ENCODE measurements around the gene TCEANC2.

GRCh38 chr1:54010415-54011117, 42.8 kb upstream of the TCEANC2 start:
- TF ChIP-seq, protein P1, sequence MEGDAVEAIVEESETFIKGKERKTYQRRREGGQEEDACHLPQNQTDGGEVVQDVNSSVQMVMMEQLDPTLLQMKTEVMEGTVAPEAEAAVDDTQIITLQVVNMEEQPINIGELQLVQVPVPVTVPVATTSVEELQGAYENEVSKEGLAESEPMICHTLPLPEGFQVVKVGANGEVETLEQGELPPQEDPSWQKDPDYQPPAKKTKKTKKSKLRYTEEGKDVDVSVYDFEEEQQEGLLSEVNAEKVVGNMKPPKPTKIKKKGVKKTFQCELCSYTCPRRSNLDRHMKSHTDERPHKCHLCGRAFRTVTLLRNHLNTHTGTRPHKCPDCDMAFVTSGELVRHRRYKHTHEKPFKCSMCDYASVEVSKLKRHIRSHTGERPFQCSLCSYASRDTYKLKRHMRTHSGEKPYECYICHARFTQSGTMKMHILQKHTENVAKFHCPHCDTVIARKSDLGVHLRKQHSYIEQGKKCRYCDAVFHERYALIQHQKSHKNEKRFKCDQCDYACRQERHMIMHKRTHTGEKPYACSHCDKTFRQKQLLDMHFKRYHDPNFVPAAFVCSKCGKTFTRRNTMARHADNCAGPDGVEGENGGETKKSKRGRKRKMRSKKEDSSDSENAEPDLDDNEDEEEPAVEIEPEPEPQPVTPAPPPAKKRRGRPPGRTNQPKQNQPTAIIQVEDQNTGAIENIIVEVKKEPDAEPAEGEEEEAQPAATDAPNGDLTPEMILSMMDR (conservative IDR thresholded peaks at IDR 0.05; ENCODE audit: low read depth in 2 of 2): no peak
- no peak for TF ChIP-seq EZH2 (IDR thresholded peaks at IDR 0.05; ENCODE audit: low read depth, unreplicated experiment)
- TF ChIP-seq NANOG (IDR thresholded peaks at IDR 0.05; ENCODE audit: borderline replicate concordance): no peak
- TF ChIP-seq, protein P2, sequence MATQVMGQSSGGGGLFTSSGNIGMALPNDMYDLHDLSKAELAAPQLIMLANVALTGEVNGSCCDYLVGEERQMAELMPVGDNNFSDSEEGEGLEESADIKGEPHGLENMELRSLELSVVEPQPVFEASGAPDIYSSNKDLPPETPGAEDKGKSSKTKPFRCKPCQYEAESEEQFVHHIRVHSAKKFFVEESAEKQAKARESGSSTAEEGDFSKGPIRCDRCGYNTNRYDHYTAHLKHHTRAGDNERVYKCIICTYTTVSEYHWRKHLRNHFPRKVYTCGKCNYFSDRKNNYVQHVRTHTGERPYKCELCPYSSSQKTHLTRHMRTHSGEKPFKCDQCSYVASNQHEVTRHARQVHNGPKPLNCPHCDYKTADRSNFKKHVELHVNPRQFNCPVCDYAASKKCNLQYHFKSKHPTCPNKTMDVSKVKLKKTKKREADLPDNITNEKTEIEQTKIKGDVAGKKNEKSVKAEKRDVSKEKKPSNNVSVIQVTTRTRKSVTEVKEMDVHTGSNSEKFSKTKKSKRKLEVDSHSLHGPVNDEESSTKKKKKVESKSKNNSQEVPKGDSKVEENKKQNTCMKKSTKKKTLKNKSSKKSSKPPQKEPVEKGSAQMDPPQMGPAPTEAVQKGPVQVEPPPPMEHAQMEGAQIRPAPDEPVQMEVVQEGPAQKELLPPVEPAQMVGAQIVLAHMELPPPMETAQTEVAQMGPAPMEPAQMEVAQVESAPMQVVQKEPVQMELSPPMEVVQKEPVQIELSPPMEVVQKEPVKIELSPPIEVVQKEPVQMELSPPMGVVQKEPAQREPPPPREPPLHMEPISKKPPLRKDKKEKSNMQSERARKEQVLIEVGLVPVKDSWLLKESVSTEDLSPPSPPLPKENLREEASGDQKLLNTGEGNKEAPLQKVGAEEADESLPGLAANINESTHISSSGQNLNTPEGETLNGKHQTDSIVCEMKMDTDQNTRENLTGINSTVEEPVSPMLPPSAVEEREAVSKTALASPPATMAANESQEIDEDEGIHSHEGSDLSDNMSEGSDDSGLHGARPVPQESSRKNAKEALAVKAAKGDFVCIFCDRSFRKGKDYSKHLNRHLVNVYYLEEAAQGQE (IDR thresholded peaks at IDR 0.05; ENCODE audit: unreplicated experiment): no peak
- TF ChIP-seq POLR2AphosphoS5 (IDR thresholded peaks at IDR 0.05; ENCODE audit: low read depth): no peak
- no peak for TF ChIP-seq JUNB (IDR thresholded peaks at IDR 0.05; ENCODE audit: unreplicated experiment)
- no peak for TF ChIP-seq EZH2phosphoT487 (IDR thresholded peaks at IDR 0.05; ENCODE audit: unreplicated experiment)
- TF ChIP-seq CREB1 (CRISPR knock-in tag; IDR thresholded peaks at IDR 0.05; ENCODE audit: low read depth): no peak
- no peak for TF ChIP-seq STAT1 (IDR thresholded peaks at IDR 0.05; ENCODE audit: unreplicated experiment)
- no peak for TF ChIP-seq ETS1 (IDR thresholded peaks at IDR 0.05)
- no peak for TF ChIP-seq ZNF114 (CRISPR knock-in tag; IDR thresholded peaks at IDR 0.05)
